CD4-positive, alpha-beta T cell (primary cell): ENCODE measurements around the gene ADAMTS7. TPM values are rescaled to one million over a fixed set of nuclear protein-coding genes. Genes with fewer than 3 reads are reported as not detected.
"Not testable (repeated sequence)": the region's sequence is repeated elsewhere in the genome, so short reads cannot be mapped to it uniquely, and the experiment has no call there.

ENCODE experiments used
- ATAC-seq: fragments of 200-7000 bp; cut with Tn5 transposase; one replicate; pipeline ENCODE4 v1.10.0; 2022; ENCODE audit warnings: mild to moderate bottlenecking; ENCODE audit not compliant: poor library complexity
- CTCF ChIA-PET: fragments of 350-600 bp; sonication (Branson Sonifier 250); formaldehyde crosslinking; loops from one replicate; lab custom pipeline; 2021; ENCODE audit warnings: antibody characterized with exemption, inconsistent platforms; lab: Charles Lee
- POLR2A ChIA-PET: fragments of 350-600 bp; sonication (Branson Sonifier 250); formaldehyde crosslinking; loops from one replicate; lab custom pipeline; 2021; ENCODE audit warnings: antibody characterized with exemption, inconsistent platforms; lab: Charles Lee
- DNase-seq, 14 experiments: peaks; one replicate each; pipeline ENCODE4 v3.0.0-alpha.2; 2013 to 2020; ENCODE audit warnings: mixed read lengths in 2 of 14
- H3K27ac ChIP-seq, 2 donors: one replicate each; pipeline versions ENCODE4 v1.5.1 to v1.7.0; 2013; ENCODE audit warnings: low read length in 2 of 2, low read depth in 1 of 2, mild to moderate bottlenecking in 1 of 2
- H3K27me3 ChIP-seq, 2 experiments: 1 replicate in 1 of 2; 2 replicates in 1 of 2; pipeline versions ENCODE4 v1.6.1 to v1.7.0; 2013; ENCODE audit warnings: low read length in 2 of 2, control low read depth in 1 of 2, mild to moderate bottlenecking in 1 of 2, moderate library complexity in 1 of 2; ENCODE audit not compliant: insufficient read depth in 2 of 2, control insufficient read depth in 1 of 2
- H3K36me3 ChIP-seq: one replicate; pipeline ENCODE4 v1.6.1; 2013; ENCODE audit warnings: low read length, control low read depth; ENCODE audit not compliant: insufficient read depth
- H3K4me1 ChIP-seq: one replicate; pipeline ENCODE4 v1.6.1; 2013; ENCODE audit warnings: low read length, control low read depth; ENCODE audit not compliant: insufficient read depth
- H3K4me3 ChIP-seq: one replicate; pipeline ENCODE4 v1.5.1; 2013; ENCODE audit warnings: mild to moderate bottlenecking, low read length, moderate library complexity
- H3K9me3 ChIP-seq, 2 experiments: 1 replicate in 1 of 2; 2 replicates in 1 of 2; pipeline versions ENCODE4 v1.6.1 to v1.7.0; 2013; ENCODE audit warnings: low read length in 2 of 2, mild to moderate bottlenecking in 2 of 2, control low read depth in 1 of 2, moderate library complexity in 1 of 2; ENCODE audit not compliant: control insufficient read depth in 1 of 2, insufficient read depth in 1 of 2
- H3K27ac Mint-ChIP-seq: one replicate; pipeline ENCODE4 v1.8.0; 2020; ENCODE audit warnings: mixed read lengths
- H3K27me3 Mint-ChIP-seq: one replicate; pipeline ENCODE4 v1.8.0; 2021; ENCODE audit warnings: mixed read lengths
- H3K36me3 Mint-ChIP-seq: one replicate; pipeline ENCODE4 v1.8.0; 2021; ENCODE audit warnings: low read depth, mixed read lengths
- H3K4me1 Mint-ChIP-seq: one replicate; pipeline ENCODE4 v1.8.0; 2021; ENCODE audit warnings: low read depth, mixed read lengths
- H3K4me3 Mint-ChIP-seq: one replicate; pipeline ENCODE4 v1.8.0; 2020; ENCODE audit warnings: mild to moderate bottlenecking, mixed read lengths
- H3K9me3 Mint-ChIP-seq: one replicate; pipeline ENCODE4 v1.8.0; 2020; ENCODE audit warnings: mixed read lengths
- intact Hi-C, 2 experiments: fragments of 100-400 bp; cut with DNase I in 1 of 2; cut with micrococcal nuclease in 1 of 2; formaldehyde crosslinking; loops; one replicate each; pipeline versions ENCODE4 v1.15.1 to v1.9.0; 2023 to 2025; cut with DNase I, micrococcal nuclease
- total RNA-seq, 174 experiments: library from RNA in 2 of 174; stranded (reverse) in 2 of 174; gene quantifications; one replicate each; pipeline ENCODE4 v1.2.3 and lab custom pipeline; 2021 to 2026
- TF ChIP-seq, protein P1 (sequence below): fragments of 200-600 bp; IDR thresholded peaks from one replicate; pipeline ENCODE4 v1.8.0; 2022; ENCODE audit warnings: antibody characterized with exemption, mild to moderate bottlenecking

The ADAMTS7 gene
- total RNA-seq, 2 experiments from 2014 or later = 0.11 to 0.30 TPM

DNA sequence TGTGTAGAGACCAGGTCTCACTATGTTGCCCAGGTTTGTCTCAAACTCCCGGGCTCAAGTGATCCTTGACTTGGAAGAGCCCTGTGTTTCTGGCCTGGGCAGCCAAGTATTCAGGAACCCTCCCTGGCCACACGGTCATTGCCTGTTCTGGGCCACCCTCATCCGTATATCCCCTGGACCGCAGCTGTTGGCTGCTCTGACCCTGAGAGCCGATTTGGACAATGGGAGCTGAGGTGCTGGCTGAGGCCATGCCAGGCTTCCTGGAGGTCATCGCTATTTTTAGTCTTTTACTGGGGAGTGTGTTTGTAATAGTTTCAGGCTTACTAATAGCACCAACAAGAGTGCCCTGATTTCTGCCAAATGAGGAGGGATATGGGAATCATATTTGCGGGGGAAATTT lies 60.7 kb downstream of the ADAMTS7 start:
- TF ChIP-seq, protein P1, sequence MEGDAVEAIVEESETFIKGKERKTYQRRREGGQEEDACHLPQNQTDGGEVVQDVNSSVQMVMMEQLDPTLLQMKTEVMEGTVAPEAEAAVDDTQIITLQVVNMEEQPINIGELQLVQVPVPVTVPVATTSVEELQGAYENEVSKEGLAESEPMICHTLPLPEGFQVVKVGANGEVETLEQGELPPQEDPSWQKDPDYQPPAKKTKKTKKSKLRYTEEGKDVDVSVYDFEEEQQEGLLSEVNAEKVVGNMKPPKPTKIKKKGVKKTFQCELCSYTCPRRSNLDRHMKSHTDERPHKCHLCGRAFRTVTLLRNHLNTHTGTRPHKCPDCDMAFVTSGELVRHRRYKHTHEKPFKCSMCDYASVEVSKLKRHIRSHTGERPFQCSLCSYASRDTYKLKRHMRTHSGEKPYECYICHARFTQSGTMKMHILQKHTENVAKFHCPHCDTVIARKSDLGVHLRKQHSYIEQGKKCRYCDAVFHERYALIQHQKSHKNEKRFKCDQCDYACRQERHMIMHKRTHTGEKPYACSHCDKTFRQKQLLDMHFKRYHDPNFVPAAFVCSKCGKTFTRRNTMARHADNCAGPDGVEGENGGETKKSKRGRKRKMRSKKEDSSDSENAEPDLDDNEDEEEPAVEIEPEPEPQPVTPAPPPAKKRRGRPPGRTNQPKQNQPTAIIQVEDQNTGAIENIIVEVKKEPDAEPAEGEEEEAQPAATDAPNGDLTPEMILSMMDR = no peak
- no peaks in the 10 kb centered on the region for H3K9me3 ChIP-seq
- no peak overlapping the region for H3K4me3 ChIP-seq
- no peaks in the 10 kb centered on the region for H3K27me3 ChIP-seq
- no peaks in the 10 kb centered on the region for H3K36me3 Mint-ChIP-seq
- H3K4me1 ChIP-seq = peaks cover 10% of the 10 kb centered on the region
- DNase-seq (no peak), ATAC-seq (no peak)
- peak overlapping the region; percentile 7 for H3K4me3 Mint-ChIP-seq
- ChIA-PET POLR2A (interaction anchor here (0.8 to 1.5 kb wide), 2 partner anchors 313 to 486 kb away, joined by 3 to 5 read pairs; partner anchors contain the start of genes DNAJA4 and IREB2), CTCF (interaction anchor here (0.6 to 1.3 kb wide), 4 partner anchors 11 to 637 kb away, joined by 3 to 6 read pairs (median 3); no protein-coding TSS in a partner anchor)
- no peak overlapping the region for H3K27ac Mint-ChIP-seq
- H3K4me1 Mint-ChIP-seq = peaks cover 9% of the 10 kb centered on the region
- intact Hi-C loops = loop anchor here (5.0 to 10.0 kb wide), 6 partner anchors 124 to 838 kb away; partner anchors contain the start of genes IREB2 (in 1 of the 2) and MORF4L1 (in 1 of the 2)
- H3K27me3 Mint-ChIP-seq = no peaks in the 10 kb centered on the region
- no peaks in the 10 kb centered on the region for H3K9me3 Mint-ChIP-seq
- no peaks in the 10 kb centered on the region for H3K36me3 ChIP-seq
- no peak overlapping the region for H3K27ac ChIP-seq

DNA sequence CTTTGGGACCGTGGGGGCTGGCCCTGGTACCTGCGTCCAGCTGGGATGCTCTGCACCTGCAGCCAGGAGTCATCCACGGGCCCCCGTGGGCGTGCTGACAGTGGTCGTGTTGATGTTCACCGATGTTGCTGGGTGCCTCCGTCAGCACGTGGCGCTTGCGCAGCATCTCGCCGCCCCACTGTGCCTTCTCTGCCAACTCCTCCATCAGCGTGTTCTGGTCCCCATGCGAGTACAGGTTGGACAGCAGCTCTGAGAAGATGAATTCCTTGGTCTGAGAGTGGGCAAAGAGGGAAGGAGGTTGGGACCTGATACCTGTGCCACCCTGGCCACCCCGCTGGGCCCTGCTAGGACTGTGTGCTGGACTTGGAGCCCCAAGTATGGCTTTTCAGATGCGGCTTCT lies 61.4 kb downstream of the ADAMTS7 start:
- ATAC-seq = no peak
- H3K27me3 Mint-ChIP-seq = no peaks in the 10 kb centered on the region
- no peak overlapping the region for H3K4me3 Mint-ChIP-seq
- intact Hi-C loops = loop anchor here (5.0 to 10.0 kb wide), 6 partner anchors 125 to 838 kb away; partner anchors contain the start of genes IREB2 (in 1 of the 2) and MORF4L1 (in 1 of the 2)
- H3K4me1 Mint-ChIP-seq = peaks cover 9% of the 10 kb centered on the region
- Histone ChIP-seq H3K4me1 (peaks cover 10% of the 10 kb centered on the region), H3K27me3 (no peaks in the 10 kb centered on the region), H3K4me3 (no peak overlapping the region), H3K27ac (no peak overlapping the region), H3K9me3 (no peaks in the 10 kb centered on the region), H3K36me3 (no peaks in the 10 kb centered on the region)
- H3K27ac Mint-ChIP-seq = no peak overlapping the region
- H3K36me3 Mint-ChIP-seq = no peaks in the 10 kb centered on the region
- ChIA-PET CTCF (no interaction called here), POLR2A (no interaction called here)
- no peak for DNase-seq
- no peaks in the 10 kb centered on the region for H3K9me3 Mint-ChIP-seq
- TF ChIP-seq, protein P1 = no peak

DNA sequence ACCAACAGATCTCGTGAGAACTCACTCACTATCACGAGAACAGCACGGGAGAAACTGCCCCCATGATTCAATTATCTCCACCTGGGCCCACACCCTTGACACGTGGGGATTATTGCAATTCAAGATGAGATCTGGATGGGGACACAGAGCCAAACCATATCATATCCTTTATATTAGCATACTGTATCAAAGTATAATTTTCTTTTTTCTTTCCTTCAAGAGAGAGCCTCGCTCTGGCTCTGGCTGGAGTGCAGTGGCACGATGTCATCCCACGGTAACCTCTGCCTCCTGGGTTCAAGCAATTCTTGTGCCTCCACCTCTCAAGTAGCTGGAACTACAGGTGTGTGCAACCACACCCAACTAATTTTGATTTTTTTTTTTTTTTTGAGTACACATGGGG lies 63.4 kb downstream of the ADAMTS7 start:
- intact Hi-C loops, H3K27me3 ChIP-seq, H3K36me3 Mint-ChIP-seq, H3K4me3 ChIP-seq, H3K4me1 ChIP-seq, H3K9me3 ChIP-seq, H3K4me3 Mint-ChIP-seq, H3K27ac Mint-ChIP-seq, H3K4me1 Mint-ChIP-seq, H3K27ac ChIP-seq, H3K9me3 Mint-ChIP-seq, ATAC-seq, DNase-seq, POLR2A ChIA-PET, H3K36me3 ChIP-seq, H3K27me3 Mint-ChIP-seq: not testable (repeated sequence)
- CTCF ChIA-PET = interaction anchor here (0.6 kb wide), 1 partner anchor 622 kb away, joined by 3 read pairs; no protein-coding TSS in a partner anchor

DNA sequence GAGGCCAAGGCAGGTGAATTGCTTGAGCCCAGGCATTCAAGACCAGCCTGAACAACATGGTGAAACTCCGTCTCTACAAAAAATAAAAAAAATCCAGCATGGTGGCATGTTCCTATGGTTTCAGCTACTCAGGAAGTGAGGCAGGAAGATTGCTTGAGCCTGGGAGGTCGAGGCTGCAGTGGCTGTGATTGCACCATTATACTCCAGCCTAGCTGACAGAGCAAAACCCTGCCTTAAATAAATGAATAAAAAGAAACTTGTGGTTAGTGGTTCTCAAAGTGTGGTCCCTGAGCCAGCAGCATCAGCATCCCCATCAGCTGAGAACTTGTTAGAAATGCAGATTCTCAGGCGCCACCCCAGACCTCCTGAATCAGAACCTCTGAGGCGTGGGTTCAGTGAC lies 69.6 kb downstream of the ADAMTS7 start:
- H3K9me3 ChIP-seq, H3K4me3 Mint-ChIP-seq, H3K27ac Mint-ChIP-seq, H3K4me3 ChIP-seq, H3K9me3 Mint-ChIP-seq, H3K4me1 Mint-ChIP-seq, DNase-seq, H3K27me3 Mint-ChIP-seq, H3K27ac ChIP-seq, H3K4me1 ChIP-seq, H3K27me3 ChIP-seq, CTCF ChIA-PET, intact Hi-C loops, ATAC-seq, H3K36me3 ChIP-seq, POLR2A ChIA-PET, H3K36me3 Mint-ChIP-seq: not testable (repeated sequence)
